ENCODE measurements around the gene MRAP2.

DNA sequence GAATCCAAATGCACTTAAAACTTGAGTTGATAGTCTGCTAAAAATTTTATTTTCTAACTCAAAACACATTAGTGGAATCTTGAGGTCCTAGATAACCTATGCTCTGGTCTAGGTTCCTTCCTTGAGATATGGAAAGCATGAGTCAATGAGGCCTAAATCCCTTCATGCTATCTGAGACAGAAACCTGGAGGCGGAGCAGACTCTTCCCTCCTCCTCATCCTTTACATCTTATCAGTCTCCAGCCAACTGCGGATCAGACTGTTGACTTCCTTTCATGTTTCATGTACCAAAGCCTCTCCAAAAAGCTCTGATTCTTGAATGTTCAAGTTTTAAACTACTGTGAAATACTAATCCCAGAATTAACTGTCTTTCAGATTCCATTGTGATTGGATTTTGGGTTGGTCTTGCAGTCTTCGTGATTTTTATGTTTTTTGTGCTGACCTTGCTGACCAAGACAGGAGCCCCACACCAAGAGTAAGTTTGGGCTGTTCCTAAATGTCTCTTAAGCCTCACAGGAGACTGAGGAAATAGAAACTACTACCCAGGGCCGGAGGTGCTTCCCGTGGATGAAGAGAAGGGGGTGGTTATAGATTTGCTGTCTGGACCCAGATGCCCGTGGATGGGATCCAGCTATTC, 29.1 kb downstream of the MRAP2 start:
- no peak for TF ChIP-seq TAF1 (IDR thresholded peaks at IDR 0.05; ENCODE audit: borderline replicate concordance, low read depth, low read length)
- no peak for TF ChIP-seq POLR2A (IDR thresholded peaks at IDR 0.05; ENCODE audit: low read depth, low read length)

Measured in GM12892 (cell line).